Right cardiac atrium (tissue), 5 donors: ENCODE measurements around the gene EFCAB14. TPM values are rescaled to one million over a fixed set of nuclear protein-coding genes. Genes with fewer than 3 reads are reported as not detected.

Experiments used
- ATAC-seq, 2 donors: fragments of 200-7000 bp; cut with Tn5 transposase; one replicate each; pipeline versions ENCODE4 v1.8.0 to v1.9.1; 2020; ENCODE audit warnings: moderate library complexity in 2 of 2, mild to moderate bottlenecking in 1 of 2
- DNase-seq, 3 donors: peaks; one replicate each; pipeline ENCODE4 v3.0.0-alpha.2; 2020
- H3K27ac ChIP-seq: one replicate; pipeline ENCODE4 v1.5.1; 2013; ENCODE audit warnings: mild to moderate bottlenecking, low read length, control low read depth, moderate library complexity
- H3K27me3 ChIP-seq: one replicate; pipeline ENCODE4 v1.6.1; 2013; ENCODE audit not compliant: control insufficient read depth, insufficient read depth
- H3K4me1 ChIP-seq: one replicate; pipeline ENCODE4 v1.6.1; 2013; ENCODE audit warnings: low read length; ENCODE audit not compliant: control insufficient read depth, insufficient read depth
- H3K4me3 ChIP-seq: one replicate; pipeline ENCODE4 v1.5.1; 2013; ENCODE audit warnings: low read length, control low read depth
- H3K9me3 ChIP-seq: one replicate; pipeline ENCODE4 v1.6.1; 2013; ENCODE audit warnings: low read length; ENCODE audit not compliant: control insufficient read depth
- WGBS: extraction: QIAGEN DNeasy Blood & Tissue Kit; methylation state at CpG from one replicate; pipeline ENCODE4 v1.1.7; 2013; 5-methylcytosine and 5-hydroxymethylcytosine counted together
- intact Hi-C, 4 donors: fragments of 100-400 bp; cut with DNase I; formaldehyde crosslinking; loops; one replicate each; pipeline versions ENCODE4 v1.11.0 to v1.14.0; 2022 to 2023
- polyA plus RNA-seq: library from polyadenylated mRNA; stranded (reverse); fragments of 200-250 nt; gene quantifications from one replicate; pipeline ENCODE4 v1.2.3, GENCODE V29; 2013
- total RNA-seq, 4 donors: library from RNA; stranded (reverse); fragmentation: NEBNext Ultra II Directional; extraction: Animal tissue kit (Norgen Biotek cat#: 25700); gene quantifications; one replicate each; pipeline ENCODE4 v1.2.1, GENCODE V29; 2021
- donor health status: healthy with polysubstance abuse.
- donor health status: DM: no; HTN: yes; CAD: no.
- donor health status: DM: no; HTN: no; CAD: no.
- donor health status: DM: no; HTN: yes; CAD: no; lungs with severe emphysema.
- donor health status: DM: yes; HTN: yes; CAD: no.

The EFCAB14 gene
- total and polyA plus RNA-seq, 5 donors: 21.3 to 78.3 (median 73.0) TPM

DNA sequence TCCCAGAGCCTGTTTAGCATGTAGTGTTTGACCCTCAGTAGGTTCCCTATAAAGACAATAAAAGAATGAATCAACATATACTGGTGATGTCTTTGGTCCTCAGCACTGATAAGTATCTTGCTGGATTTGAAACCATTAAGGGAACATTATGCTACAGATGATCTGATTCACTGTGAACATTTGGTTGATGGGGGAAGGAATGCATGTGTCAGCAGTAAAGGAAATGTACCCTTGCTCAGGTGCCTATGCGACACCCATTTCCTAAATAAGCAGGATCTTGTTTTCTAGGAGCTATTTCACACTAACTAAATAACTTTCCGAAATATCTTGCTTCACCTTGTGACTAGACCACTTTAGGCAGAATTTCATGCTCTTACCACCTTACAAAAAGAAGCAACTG lies 34.2 kb downstream of the EFCAB14 start:
- no peak overlapping the region for H3K4me3 ChIP-seq
- ATAC-seq (no peak), DNase-seq (no peak)
- H3K4me1 ChIP-seq: peaks cover 2% of the 10 kb centered on the region
- H3K27me3 ChIP-seq: no peaks in the 10 kb centered on the region
- WGBS: 98% methylated on average over 2 of the region's 2 CpGs
- H3K9me3 ChIP-seq: no peaks in the 10 kb centered on the region
- H3K27ac ChIP-seq: no peak overlapping the region
- intact Hi-C loops: no loop called here

DNA sequence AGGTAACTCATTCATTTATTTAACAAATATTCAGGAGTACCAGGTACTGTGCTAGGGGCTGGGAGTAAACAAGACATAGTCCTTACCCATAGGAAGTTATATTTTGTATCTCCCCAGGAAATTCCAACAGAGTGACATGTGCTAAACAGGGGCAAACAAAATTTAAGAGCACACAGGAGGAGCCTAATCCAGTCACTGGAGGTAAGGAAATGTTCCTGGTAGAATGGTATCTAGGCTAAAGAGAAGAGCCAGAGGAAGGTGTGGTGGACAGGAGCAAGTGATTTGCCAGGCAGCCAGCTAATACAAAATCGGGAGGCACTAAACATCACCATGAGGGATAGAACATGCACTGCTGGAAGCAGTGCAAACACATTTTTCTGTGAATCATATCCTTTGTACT lies 36.9 kb downstream of the EFCAB14 start:
- intact Hi-C loops: no loop called here
- Histone ChIP-seq H3K4me3 (no peak overlapping the region), H3K27ac (no peak overlapping the region), H3K27me3 (no peaks in the 10 kb centered on the region), H3K9me3 (no peaks in the 10 kb centered on the region), H3K4me1 (no peaks in the 10 kb centered on the region)
- 64% methylated on average over 1 of the region's 1 CpG for WGBS
- no peak for DNase-seq
- ATAC-seq: no peak

DNA sequence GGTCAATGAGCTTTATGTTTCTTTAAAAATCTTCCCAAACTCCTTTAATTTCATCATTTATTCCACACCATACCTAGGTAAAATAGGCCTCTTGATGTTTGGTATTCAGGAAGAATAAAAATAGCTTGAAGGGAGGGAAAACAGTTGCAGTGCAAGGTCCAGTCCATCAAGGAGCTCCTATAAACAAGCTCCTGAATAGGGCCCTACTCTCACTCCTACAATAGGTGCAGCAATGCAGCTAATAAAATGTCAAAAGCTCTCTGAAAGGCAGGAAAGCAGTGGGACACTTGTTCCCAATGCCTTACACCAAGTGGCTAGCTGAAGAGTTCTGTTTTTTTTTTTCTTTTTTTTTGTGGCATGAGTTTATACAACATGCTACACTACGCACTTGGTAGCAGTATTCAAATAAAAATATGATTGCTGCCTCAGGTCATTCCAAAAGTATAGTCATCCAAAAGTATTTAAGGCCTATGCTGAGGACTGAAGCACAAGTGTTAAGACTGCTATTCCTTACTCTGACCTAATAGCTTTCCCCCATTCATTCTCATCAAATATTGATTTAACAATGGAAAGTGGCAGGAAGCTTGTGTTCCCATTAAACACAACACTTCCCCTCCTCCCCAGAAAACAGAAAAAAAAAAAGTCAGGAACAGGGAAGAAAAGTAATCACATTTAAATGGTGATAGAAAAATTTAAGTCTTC lies 37.4 kb downstream of the EFCAB14 start:
- no peak overlapping the region for H3K4me3 ChIP-seq
- H3K9me3 ChIP-seq: no peaks in the 10 kb centered on the region
- no peaks in the 10 kb centered on the region for H3K4me1 ChIP-seq
- no peak overlapping the region for H3K27ac ChIP-seq
- ATAC-seq: no peak
- intact Hi-C loops: no loop called here
- WGBS: 95% methylated on average over 1 of the region's 1 CpG
- H3K27me3 ChIP-seq: no peaks in the 10 kb centered on the region
- DNase-seq: no peak

DNA sequence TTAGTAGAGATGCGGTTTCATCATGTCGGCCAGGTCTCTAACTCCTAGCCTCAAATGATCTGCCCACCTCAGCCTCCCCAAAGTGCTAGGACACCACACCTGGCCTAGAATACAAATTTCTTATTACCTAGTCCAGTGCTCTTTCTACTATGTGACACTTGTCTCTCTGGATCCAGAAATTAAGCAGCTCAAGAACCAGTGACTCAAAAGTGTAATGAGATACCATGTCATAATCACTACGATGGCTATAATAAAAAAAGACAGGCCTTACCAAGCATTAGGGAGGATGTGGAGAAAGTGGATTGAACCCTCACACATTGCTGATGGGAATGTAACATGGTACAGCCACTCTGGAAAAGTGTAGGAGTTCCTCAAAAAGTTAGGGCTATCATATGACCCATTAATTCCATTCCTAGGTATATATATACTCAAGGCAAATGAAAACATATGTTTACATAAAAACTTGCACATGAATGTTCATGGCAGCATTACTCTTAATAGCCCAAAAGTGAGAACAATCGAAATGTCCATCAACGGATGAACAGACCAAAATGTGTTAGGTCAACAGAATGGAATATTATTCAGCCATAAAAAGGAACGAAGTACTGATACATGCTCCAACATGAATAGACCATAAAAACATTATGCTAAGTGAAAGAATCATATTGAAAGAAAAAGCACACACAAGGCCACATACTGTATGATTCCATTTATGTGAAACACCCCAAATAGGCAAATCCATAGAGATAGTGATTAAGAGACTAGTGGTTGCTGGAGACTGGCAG lies 38.9 kb downstream of the EFCAB14 start:
- no peaks in the 10 kb centered on the region for H3K9me3 ChIP-seq
- no peak for ATAC-seq
- DNase-seq: no peak
- intact Hi-C loops: no loop called here
- no peaks in the 10 kb centered on the region for H3K4me1 ChIP-seq
- H3K27me3 ChIP-seq: no peaks in the 10 kb centered on the region
- no peak overlapping the region for H3K27ac ChIP-seq
- WGBS: 96% methylated on average over 6 of the region's 6 CpGs
- no peak overlapping the region for H3K4me3 ChIP-seq

DNA sequence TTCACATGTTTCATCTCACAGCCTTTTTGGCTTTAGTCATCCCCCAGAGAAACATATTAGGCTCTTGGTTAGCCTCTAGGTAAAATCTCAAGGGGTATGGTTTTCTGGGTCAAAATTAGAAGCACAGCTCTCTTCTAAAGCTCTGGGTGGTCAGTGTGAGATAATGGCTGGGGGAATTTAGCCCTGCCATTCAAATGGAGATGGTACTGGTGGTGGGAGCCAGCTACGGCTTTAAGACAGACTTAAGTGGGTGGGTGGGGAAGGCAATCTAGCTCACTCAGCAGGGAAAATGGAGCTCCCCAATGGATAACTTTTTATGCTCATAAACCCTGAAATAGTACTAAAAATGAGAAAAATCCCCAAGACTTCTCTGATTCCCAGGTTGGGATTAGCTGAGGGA lies 41.6 kb downstream of the EFCAB14 start:
- DNase-seq: no peak
- 96% methylated on average over 1 of the region's 1 CpG for WGBS

DNA sequence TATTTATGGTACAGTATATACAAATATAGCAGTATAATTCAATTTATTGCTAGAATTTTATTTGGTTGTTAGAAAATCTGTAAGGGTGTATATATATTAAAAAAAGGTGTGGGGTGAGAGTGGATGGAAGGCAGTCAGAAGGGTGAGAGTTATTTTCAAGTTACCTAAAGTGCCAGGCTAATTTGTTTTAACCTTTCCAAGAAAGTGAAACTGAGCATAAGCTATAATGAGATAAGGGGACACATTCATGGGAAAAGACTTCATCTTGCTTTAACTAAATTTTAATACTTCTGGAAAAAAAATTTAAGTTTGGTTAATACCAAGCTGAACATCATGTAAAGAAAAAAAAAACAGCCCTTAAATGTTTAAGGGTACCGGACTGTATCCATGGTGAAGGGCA lies 42.4 kb downstream of the EFCAB14 start:
- Histone ChIP-seq H3K4me1 (no peaks in the 10 kb centered on the region), H3K27me3 (no peaks in the 10 kb centered on the region), H3K27ac (no peak overlapping the region), H3K4me3 (no peak overlapping the region), H3K9me3 (no peaks in the 10 kb centered on the region)
- intact Hi-C loops: no loop called here
- no peak for ATAC-seq
- WGBS: 97% methylated on average over 1 of the region's 1 CpG
- DNase-seq: no peak

More for the DNA sequence above, 41.6 kb downstream of the EFCAB14 start:
- intact Hi-C loops: no loop called here
- Histone ChIP-seq H3K27ac (no peak overlapping the region), H3K4me3 (no peak overlapping the region), H3K9me3 (no peaks in the 10 kb centered on the region), H3K27me3 (no peaks in the 10 kb centered on the region), H3K4me1 (no peaks in the 10 kb centered on the region)
- ATAC-seq: no peak

DNA sequence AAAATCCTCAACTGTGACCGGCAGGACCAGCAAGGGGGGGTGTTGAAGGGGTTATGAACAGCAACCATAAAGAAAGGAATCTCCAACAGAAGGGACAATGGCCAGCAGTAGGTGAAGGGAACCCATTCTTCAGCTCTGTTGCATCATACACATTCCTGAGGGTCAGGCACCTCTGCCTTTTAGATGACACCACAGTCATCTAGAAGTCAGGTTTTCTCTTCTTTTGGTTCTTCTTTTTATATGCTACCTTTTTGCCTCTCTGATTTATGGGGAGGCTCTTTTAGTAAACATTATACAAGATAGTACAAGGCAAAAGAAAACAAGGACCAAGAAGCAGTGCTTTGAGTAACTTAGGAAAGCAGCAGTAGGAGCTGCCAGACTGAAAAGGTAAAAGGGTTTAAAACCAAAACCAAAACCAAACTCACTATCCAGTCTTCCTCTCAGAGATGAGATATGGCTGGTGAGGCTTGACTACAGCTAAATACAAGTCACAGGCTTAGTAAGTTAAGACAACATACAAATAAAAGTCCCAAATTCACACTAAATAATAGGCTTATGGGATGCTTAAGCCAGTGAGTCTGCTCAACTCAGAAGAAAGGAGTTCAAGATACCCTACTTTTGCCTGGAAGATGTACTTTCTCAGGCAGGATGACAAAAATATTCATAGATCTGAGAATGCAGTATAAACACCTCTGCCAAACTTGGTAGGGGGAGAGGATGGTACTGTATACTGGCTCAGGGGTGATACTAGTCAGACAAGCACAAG lies 43.2 kb downstream of the EFCAB14 start:
- H3K4me3 ChIP-seq: no peak overlapping the region
- 83% methylated on average over 1 of the region's 1 CpG for WGBS
- no peaks in the 10 kb centered on the region for H3K9me3 ChIP-seq
- no peaks in the 10 kb centered on the region for H3K4me1 ChIP-seq
- intact Hi-C loops: no loop called here
- no peak for ATAC-seq
- no peaks in the 10 kb centered on the region for H3K27me3 ChIP-seq
- H3K27ac ChIP-seq: no peak overlapping the region
- no peak for DNase-seq

DNA sequence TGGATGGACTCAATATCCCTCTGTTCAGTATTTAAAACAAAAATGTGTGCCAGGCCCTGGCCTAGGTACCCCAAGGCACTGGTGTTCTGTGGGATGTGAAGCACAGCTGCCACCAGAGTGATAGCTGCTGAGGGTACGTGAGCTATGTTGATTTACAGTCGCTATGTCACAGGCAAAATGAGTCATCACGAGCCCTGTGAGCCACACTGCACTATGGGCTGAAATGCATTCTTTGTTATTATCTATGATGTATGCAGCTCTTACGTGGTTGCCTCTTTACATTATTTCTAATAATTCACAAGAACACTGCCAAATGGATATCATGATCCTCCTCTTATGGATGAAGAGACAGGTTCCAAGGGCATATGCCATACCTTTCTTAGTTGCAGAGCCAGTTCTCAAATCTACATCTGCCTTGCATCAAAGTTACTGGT lies 45.1 kb downstream of the EFCAB14 start:
- H3K9me3 ChIP-seq: no peaks in the 10 kb centered on the region
- 70% methylated on average over 4 of the region's 4 CpGs for WGBS
- ATAC-seq (no peak), DNase-seq (no peak)
- H3K27me3 ChIP-seq: no peaks in the 10 kb centered on the region
- H3K4me1 ChIP-seq: no peaks in the 10 kb centered on the region
- no peak overlapping the region for H3K27ac ChIP-seq
- H3K4me3 ChIP-seq: no peak overlapping the region
- intact Hi-C loops: no loop called here

DNA sequence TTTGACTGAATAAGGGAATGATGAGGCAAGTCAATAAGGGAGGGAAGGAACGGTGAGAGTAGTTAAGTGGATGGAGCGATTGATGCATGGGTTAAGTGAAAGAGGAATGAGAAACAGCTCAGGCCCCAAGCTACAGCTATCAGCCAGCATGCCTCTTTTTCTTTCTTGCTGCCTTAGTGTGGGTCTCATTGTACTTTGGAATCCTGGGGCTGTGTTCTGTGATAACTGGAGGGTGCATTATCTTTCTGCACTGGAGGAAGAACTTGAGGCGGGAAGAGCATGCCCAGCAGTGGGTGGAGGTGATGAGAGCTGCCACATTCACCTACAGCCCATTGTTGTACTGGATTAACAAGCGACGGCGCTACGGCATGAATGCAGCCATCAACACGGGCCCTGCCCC lies 46.2 kb downstream of the EFCAB14 start:
- no peak for DNase-seq
- no peak overlapping the region for H3K27ac ChIP-seq
- WGBS: 57% methylated on average over 8 of the region's 8 CpGs
- H3K4me3 ChIP-seq: no peak overlapping the region
- no peaks in the 10 kb centered on the region for H3K4me1 ChIP-seq
- ATAC-seq: no peak
- intact Hi-C loops: no loop called here
- H3K27me3 ChIP-seq: no peaks in the 10 kb centered on the region
- no peaks in the 10 kb centered on the region for H3K9me3 ChIP-seq

DNA sequence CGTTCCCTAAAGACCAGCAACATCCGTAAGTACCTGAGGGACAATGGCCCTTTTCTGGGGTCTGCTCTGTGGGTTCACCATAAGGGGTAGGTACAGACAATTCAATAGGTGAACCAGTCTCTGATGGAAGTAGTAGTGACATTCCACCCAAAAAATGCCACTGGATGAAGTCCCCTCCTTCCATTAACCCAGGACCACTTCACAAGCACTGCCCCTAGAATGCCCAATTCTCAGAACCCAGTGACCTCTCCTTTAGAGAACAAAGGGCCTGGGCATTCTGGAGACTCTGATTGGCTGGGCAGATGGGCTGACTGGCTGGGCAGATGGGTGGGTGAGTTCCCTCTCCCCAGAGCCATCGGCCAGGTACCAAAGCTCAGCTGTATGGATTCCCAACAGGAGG lies 47.4 kb downstream of the EFCAB14 start, which contains the start of gene TEX38:
Gene TEX38 (plus strand): TSS at position 301 of the 400 bp plus-strand sequence. CDS start 81 bp downstream, at position 382.
- Histone ChIP-seq H3K4me1 (no peaks in the 10 kb centered on the region), H3K27me3 (no peaks in the 10 kb centered on the region), H3K9me3 (no peaks in the 10 kb centered on the region), H3K4me3 (no peak within 1 kb of the TSS), H3K27ac (no peak within 1 kb of the TSS)
- WGBS: 92% methylated on average over 3 of the region's 3 CpGs
- DNase-seq (no peak), ATAC-seq (no peak)
- intact Hi-C loops: no loop called here

DNA sequence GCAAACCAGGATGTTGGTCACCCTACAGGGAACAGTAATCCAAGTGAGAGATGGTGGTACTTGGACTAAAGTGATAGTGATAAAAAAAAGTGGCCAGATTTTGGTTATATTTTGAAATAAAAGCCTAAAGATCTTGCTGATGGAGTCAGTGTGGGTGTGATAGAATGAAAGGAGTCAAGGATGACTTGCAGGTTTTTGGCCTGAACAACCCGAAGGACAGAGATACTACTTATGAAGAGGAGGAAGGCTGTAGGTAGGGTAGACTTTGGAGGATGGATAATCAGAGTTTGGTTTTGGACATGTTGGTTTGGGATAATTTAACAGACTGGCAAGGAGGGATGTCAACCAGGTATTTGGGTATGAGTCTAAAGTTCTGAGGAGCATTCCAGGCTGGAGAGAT lies 48.8 kb downstream of the EFCAB14 start:
- H3K9me3 ChIP-seq: no peaks in the 10 kb centered on the region
- no peaks in the 10 kb centered on the region for H3K4me1 ChIP-seq
- no peak overlapping the region for H3K4me3 ChIP-seq
- intact Hi-C loops: no loop called here
- DNase-seq (no peak), ATAC-seq (no peak)
- H3K27me3 ChIP-seq: no peaks in the 10 kb centered on the region
- 81% methylated on average over 1 of the region's 1 CpG for WGBS
- H3K27ac ChIP-seq: no peak overlapping the region
